Neural crest cell (in vitro differentiated cells): ENCODE data around the gene CNDP2. TPM values are rescaled to one million over a fixed set of nuclear protein-coding genes. Genes with fewer than 3 reads are reported as not detected.

ENCODE experiments used
- DNase-seq: peaks from one replicate; pipeline ENCODE4 v3.0.0; 2021; ENCODE audit warnings: low read depth, mixed read lengths, low spot score
- H3K27ac Mint-ChIP-seq: one replicate; pipeline ENCODE4 v1.8.0; 2021; ENCODE audit warnings: mild to moderate bottlenecking, mixed read lengths; ENCODE audit not compliant: unreplicated experiment
- H3K27me3 Mint-ChIP-seq: 2 replicates; pipeline ENCODE4 v1.8.0; 2021; ENCODE audit warnings: low read depth, mild to moderate bottlenecking, mixed read lengths
- H3K36me3 Mint-ChIP-seq: 2 replicates; pipeline ENCODE4 v1.8.0; 2021; ENCODE audit warnings: low read depth, mild to moderate bottlenecking, mixed read lengths
- H3K4me1 Mint-ChIP-seq: 2 replicates; pipeline ENCODE4 v1.8.0; 2021; ENCODE audit warnings: mixed read lengths
- H3K4me3 Mint-ChIP-seq: one replicate; pipeline ENCODE4 v1.8.0; 2021; ENCODE audit warnings: mild to moderate bottlenecking, mixed read lengths
- H3K9me3 Mint-ChIP-seq: 2 replicates; pipeline ENCODE4 v1.8.0; 2021; ENCODE audit warnings: mixed read lengths
- total RNA-seq: library from RNA; stranded (reverse); gene quantifications from 2 replicates; pipeline ENCODE4 v1.2.1, GENCODE V29; 2021
- TF ChIP-seq, protein P1 (sequence below): fragments of 200-600 bp; sonication (generic); conservative IDR thresholded peaks from 2 replicates; pipeline ENCODE4 v1.5.0; 2021; ENCODE audit warnings: antibody characterized with exemption, mild to moderate bottlenecking

The CNDP2 gene
- total RNA-seq, 1 donor from 2014 or later: 194 TPM

DNA sequence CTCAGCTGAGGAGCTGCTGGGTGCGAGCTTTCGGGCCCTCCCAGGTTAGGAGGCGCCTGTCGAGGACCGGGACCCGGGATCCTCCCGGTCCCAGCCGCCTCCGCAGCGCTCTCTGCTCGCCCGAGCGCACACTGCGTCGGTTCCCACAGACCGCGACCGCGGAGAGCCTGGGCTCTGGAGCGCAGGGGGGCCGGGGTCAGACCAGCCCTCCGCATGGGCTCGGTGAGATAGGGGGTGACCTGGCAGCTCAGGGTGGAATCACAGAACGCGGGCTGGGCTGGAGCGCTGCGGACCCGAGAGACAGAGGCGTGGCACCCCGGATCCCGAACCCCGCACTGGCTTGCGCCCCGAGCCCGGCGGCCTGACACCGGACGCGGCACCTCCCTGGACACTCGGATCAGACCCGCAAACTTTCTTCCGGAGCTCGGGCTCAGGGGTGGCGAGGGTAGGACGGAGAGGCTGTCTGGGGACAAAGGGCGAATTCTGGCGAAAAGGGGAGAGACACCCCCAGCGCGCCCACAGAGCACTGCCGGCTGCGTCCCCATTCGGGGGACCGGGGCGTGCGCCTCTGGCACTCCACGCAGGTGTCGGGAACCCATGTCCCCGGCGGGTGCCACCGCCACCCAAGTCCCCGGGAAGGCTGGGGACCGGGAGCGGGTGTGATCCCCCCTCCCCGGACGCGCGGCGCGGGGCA lies 39.7 kb upstream of the CNDP2 start:
- peaks cover 9% of the 10 kb centered on the region for H3K4me1 Mint-ChIP-seq
- no peaks in the 10 kb centered on the region for H3K9me3 Mint-ChIP-seq
- H3K27ac Mint-ChIP-seq: no peak overlapping the region
- H3K4me3 Mint-ChIP-seq: peak overlapping the region; percentile 44
- DNase-seq: no peak
- TF ChIP-seq, protein P1, sequence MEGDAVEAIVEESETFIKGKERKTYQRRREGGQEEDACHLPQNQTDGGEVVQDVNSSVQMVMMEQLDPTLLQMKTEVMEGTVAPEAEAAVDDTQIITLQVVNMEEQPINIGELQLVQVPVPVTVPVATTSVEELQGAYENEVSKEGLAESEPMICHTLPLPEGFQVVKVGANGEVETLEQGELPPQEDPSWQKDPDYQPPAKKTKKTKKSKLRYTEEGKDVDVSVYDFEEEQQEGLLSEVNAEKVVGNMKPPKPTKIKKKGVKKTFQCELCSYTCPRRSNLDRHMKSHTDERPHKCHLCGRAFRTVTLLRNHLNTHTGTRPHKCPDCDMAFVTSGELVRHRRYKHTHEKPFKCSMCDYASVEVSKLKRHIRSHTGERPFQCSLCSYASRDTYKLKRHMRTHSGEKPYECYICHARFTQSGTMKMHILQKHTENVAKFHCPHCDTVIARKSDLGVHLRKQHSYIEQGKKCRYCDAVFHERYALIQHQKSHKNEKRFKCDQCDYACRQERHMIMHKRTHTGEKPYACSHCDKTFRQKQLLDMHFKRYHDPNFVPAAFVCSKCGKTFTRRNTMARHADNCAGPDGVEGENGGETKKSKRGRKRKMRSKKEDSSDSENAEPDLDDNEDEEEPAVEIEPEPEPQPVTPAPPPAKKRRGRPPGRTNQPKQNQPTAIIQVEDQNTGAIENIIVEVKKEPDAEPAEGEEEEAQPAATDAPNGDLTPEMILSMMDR: no peak
- H3K27me3 Mint-ChIP-seq: peaks cover 84% of the 10 kb centered on the region
- H3K36me3 Mint-ChIP-seq: no peaks in the 10 kb centered on the region

DNA sequence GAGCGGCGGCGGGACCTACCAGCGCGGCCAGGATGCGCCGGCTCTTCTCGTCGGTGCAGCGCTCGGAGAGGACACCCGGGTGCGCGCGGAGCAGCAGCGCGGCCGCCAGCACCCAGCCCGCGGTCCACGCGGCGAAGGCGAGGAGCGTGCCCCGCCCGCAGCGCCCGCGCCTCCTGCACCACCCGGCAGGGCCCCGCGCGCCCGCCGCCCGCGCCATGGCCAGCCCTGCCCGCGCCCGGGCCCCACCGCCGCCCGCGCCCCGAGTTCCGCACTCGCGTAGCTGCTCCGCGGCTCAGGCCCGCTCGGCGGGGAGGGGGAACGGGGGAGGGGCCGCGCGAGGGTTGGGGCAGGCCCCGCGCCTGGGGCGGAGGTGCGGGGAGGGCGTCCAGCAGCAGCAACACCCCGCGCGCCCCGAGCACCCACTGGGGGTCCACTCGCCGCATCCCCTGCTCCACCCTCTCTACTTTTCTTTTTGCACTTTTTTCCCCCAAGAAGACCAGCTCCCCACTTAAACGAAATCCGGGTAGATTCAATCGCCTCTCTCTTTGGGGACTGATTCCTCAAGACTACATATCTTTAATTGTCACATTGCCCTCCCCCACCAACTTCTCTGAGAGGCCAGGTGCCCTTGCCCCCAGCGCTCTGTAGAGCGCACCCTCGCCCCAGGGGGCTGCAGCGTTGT lies 39.0 kb upstream of the CNDP2 start, which contains the start of gene DIPK1C:
Gene DIPK1C, minus strand, starts transcription at position 266 of the 682 bp plus-strand sequence. Its CDS starts 49 bp downstream, at position 217.
- peaks cover 85% of the 10 kb centered on the region for H3K27me3 Mint-ChIP-seq
- peak within 1 kb of the TSS; percentile 87 for H3K4me3 Mint-ChIP-seq
- no peak within 1 kb of the TSS for H3K27ac Mint-ChIP-seq
- TF ChIP-seq, protein P1: no peak
- no peak for DNase-seq
- H3K36me3 Mint-ChIP-seq: no peaks in the 10 kb centered on the region
- H3K9me3 Mint-ChIP-seq: no peaks in the 10 kb centered on the region
- peaks cover 9% of the 10 kb centered on the region for H3K4me1 Mint-ChIP-seq

DNA sequence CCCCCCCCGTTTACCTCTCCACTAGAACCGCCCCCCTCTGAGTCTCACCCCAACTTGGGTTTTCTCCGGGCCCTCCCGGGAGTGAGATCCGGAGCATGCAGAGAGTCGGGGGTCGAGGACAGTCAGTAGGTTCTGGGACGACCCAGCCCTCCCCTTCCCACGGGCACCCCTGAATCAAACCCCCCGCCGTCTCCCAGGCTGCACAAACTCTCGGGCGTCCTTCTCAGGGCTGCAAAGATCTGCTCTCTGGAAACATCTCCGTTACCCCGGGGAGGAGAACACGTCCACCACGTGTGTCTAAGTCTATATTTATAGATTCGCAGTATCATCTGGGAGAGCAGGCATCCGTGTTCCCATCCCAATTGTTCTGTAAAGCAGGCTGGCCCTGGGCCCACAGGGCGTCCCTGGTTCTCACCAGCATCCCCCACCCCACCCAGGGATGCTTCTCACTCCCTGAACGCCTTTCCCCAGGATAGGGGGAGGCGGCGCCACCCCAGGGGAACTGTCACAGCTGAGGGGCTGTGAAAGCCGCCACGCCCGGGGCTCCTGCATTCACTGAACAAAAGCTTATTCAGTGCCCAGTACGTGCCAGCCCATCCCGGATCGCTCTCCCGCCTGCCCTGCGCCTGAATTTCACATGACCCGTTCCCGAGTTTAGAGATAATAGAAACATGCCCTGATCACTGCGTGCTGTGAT lies 38.3 kb upstream of the CNDP2 start:
- Mint-ChIP-seq H3K4me1 (peaks cover 8% of the 10 kb centered on the region), H3K27ac (no peak overlapping the region), H3K27me3 (peaks cover 85% of the 10 kb centered on the region), H3K9me3 (no peaks in the 10 kb centered on the region), H3K4me3 (peak overlapping the region; percentile 75), H3K36me3 (no peaks in the 10 kb centered on the region)
- TF ChIP-seq, protein P1: no peak
- DNase-seq: no peak

DNA sequence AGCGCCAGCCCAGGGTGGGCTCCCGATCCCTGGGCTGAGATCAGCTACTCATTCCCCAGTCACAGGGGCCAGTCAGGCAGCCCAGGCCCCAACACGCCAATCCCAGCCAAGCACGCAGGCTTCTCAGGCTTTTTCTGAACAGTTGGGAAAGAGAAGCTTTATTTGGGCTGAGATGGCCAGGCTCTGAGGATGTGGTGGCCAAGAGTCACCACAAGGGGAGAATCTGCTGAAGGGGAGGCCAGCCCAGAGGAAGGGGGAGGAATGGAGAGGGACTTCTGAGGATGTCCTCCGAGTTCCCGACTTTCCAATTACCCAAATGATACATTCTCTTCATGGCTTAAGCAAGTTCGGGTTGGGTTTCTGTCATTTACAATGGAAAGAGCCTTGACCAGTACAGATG lies 36.3 kb upstream of the CNDP2 start:
- H3K27me3 Mint-ChIP-seq: peaks cover 77% of the 10 kb centered on the region
- TF ChIP-seq, protein P1: peak; percentile 49
- H3K9me3 Mint-ChIP-seq: no peaks in the 10 kb centered on the region
- H3K36me3 Mint-ChIP-seq: no peaks in the 10 kb centered on the region
- no peak overlapping the region for H3K4me3 Mint-ChIP-seq
- no peaks in the 10 kb centered on the region for H3K4me1 Mint-ChIP-seq
- DNase-seq: no peak
- H3K27ac Mint-ChIP-seq: no peak overlapping the region

DNA sequence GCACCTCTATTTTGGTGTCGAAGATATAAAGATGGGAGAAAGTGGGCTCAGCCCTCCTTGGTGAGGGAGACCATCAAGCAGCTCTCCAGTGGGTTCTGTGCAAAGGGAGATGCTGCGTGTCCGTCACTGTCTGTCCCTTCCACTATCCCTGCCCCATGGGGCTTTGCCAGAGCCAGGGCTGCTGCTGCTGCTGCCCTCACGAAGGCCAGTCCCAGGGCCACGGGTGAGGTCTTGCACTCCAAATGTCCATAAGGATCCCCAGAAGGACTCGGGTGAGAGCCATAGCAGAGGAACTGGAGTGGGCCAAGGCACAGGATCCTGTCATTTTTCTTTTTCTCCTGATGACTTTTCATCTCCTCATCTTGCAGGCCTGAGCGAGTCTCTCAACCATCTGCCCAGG lies 35.3 kb upstream of the CNDP2 start:
- TF ChIP-seq, protein P1: no peak
- H3K4me1 Mint-ChIP-seq: no peaks in the 10 kb centered on the region
- peaks cover 68% of the 10 kb centered on the region for H3K27me3 Mint-ChIP-seq
- H3K36me3 Mint-ChIP-seq: no peaks in the 10 kb centered on the region
- H3K27ac Mint-ChIP-seq: no peak overlapping the region
- no peak overlapping the region for H3K4me3 Mint-ChIP-seq
- DNase-seq: no peak
- H3K9me3 Mint-ChIP-seq: no peaks in the 10 kb centered on the region
